ENCODE data around the gene MGAM2. TPM values are rescaled to one million over a fixed set of nuclear protein-coding genes. Genes with fewer than 3 reads are reported as not detected.

MGAM2 gene
- polyA plus RNA-seq, 2 of the 4 experiments (the other 2 are of a cell fraction), result 0.01 to 0.25 TPM

DNA sequence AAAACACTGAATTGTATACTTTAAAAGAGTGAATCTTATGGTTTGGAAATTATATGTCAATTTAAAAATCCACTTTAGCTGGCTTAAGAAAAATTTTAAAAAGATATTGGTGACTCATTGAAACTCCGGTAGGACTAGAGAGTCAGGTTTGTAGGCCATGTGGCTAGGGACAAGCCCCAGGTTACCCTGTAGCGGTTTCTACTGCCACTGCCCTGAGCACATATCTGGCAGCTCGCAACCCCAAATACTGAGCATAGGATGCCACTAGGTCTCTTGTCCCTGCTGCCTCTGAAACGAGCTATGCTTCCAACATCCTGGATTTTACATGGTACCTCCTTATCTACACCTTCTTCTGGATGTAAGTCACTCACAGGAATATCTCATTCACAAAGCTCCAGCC is 1.4 kb upstream of the MGAM2 start (continued):
- TF ChIP-seq, protein P1, sequence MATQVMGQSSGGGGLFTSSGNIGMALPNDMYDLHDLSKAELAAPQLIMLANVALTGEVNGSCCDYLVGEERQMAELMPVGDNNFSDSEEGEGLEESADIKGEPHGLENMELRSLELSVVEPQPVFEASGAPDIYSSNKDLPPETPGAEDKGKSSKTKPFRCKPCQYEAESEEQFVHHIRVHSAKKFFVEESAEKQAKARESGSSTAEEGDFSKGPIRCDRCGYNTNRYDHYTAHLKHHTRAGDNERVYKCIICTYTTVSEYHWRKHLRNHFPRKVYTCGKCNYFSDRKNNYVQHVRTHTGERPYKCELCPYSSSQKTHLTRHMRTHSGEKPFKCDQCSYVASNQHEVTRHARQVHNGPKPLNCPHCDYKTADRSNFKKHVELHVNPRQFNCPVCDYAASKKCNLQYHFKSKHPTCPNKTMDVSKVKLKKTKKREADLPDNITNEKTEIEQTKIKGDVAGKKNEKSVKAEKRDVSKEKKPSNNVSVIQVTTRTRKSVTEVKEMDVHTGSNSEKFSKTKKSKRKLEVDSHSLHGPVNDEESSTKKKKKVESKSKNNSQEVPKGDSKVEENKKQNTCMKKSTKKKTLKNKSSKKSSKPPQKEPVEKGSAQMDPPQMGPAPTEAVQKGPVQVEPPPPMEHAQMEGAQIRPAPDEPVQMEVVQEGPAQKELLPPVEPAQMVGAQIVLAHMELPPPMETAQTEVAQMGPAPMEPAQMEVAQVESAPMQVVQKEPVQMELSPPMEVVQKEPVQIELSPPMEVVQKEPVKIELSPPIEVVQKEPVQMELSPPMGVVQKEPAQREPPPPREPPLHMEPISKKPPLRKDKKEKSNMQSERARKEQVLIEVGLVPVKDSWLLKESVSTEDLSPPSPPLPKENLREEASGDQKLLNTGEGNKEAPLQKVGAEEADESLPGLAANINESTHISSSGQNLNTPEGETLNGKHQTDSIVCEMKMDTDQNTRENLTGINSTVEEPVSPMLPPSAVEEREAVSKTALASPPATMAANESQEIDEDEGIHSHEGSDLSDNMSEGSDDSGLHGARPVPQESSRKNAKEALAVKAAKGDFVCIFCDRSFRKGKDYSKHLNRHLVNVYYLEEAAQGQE (IDR thresholded peaks at IDR 0.05), result no peak

DNA sequence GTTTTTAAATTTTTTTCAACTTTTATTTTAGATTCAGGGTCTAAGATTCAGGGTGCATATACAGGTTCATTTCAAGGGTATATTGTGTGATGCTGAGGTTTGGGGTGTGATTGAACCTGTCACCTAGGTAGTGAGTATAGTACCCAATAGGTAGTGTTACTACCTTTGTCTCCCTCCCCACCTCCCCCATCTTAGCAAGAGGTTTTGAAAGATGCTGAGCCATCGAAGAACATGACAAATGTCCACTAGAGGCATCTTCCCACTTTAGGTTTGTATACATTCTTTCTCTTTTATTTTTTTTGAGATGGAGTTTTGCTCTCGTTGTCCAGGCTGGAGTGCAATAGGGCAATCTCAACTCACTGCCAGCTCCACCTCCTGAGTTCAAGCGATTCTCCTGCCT is 880 bp upstream of the MGAM2 start:
- Histone ChIP-seq H3K4me1 (peaks cover 10% of the 10 kb centered on the region), H3K27ac (no peak overlapping the region), H3K4me3 (no peak overlapping the region), H3K9me3 (no peaks in the 10 kb centered on the region), H3K4me2 (no peak overlapping the region)
- FAIRE-seq, result no peak
- WGBS (ENCODE audit: missing lambda C conversion rate), result 67% methylated on average over 3 of the region's 3 CpGs
- DNase-seq (ENCODE audit: low read depth in 1 of 2, low spot score in 1 of 2), result peak in 1 of 2 experiments; percentile 24
- CTCF ChIA-PET, result interaction anchor here (1.4 to 2.0 kb wide), 2 partner anchors 20 to 135 kb away, joined by 4 to 5 read pairs; no protein-coding TSS in a partner anchor
- TF ChIP-seq JUN (IDR thresholded peaks at IDR 0.05) (no peak), CHD2 (IDR thresholded peaks at IDR 0.05; ENCODE audit: low read length, partially characterized antibody) (no peak), HOXB5 (CRISPR knock-in tag; IDR thresholded peaks at IDR 0.05) (no peak), RFX5 (IDR thresholded peaks at IDR 0.05) (no peak), CHD4 (IDR thresholded peaks at IDR 0.05; ENCODE audit: borderline replicate concordance) (no peak), ESRRA (IDR thresholded peaks at IDR 0.05; ENCODE audit: borderline replicate concordance, low read length) (no peak), ZFP36 (IDR thresholded peaks at IDR 0.05; ENCODE audit: borderline replicate concordance, partially characterized antibody) (no peak), FOSL2 (IDR thresholded peaks at IDR 0.05) (no peak), FOSL2 (CRISPR knock-in tag; IDR thresholded peaks at IDR 0.05) (no peak), HOXB13 (CRISPR knock-in tag; IDR thresholded peaks at IDR 0.05; ENCODE audit: low read depth) (no peak), EP300 (IDR thresholded peaks at IDR 0.05) (no peak), PHF8 (IDR thresholded peaks at IDR 0.05; ENCODE audit: borderline replicate concordance, low read depth) (no peak), TFCP2L1 (CRISPR knock-in tag; IDR thresholded peaks at IDR 0.05) (no peak), ZSCAN20 (CRISPR knock-in tag; IDR thresholded peaks at IDR 0.05) (no peak), JUNB (IDR thresholded peaks at IDR 0.05) (no peak)
- TF ChIP-seq, protein P2, sequence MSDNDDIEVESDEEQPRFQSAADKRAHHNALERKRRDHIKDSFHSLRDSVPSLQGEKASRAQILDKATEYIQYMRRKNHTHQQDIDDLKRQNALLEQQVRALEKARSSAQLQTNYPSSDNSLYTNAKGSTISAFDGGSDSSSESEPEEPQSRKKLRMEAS (IDR thresholded peaks at IDR 0.05), result no peak
- TF ChIP-seq, protein P3, sequence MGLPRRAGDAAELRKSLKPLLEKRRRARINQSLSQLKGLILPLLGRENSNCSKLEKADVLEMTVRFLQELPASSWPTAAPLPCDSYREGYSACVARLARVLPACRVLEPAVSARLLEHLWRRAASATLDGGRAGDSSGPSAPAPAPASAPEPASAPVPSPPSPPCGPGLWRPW (IDR thresholded peaks at IDR 0.05), result no peak
- POLR2A ChIA-PET, result no interaction called here
- peak in 1 of 2 experiments; percentile 43; a peak in 3 of 6 replicates for ATAC-seq

DNA sequence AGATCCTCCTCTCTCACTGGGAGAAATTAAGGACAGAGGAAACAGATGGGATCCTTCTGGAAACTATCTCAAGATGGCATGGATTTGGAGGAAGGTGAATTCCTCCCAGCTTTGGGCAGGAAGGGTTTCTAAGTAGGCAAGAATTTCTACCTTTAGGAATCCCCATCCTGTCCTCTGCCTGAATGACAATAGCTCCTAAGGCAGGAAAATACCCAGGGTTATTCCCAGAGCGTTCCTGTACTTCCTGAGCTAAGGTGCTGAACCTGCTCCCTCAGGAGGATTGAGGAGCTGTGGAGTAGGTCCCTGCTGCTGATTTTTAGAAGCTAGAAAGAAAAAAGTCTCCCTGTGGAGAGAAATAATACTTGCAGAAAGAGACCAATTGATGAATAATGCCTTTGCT is 568 bp downstream of the MGAM2 start:
- ChIA-PET CTCF (interaction anchor here (0.6 to 0.9 kb wide), 2 partner anchors 19 to 1700 kb away, joined by 3 read pairs; no protein-coding TSS in a partner anchor), POLR2A (no interaction called here)
- Histone ChIP-seq H3K27ac (no peak overlapping the region), H3K4me3 (no peak overlapping the region), H3K4me2 (no peak overlapping the region), H3K4me1 (no peaks in the 10 kb centered on the region), H3K9me3 (no peaks in the 10 kb centered on the region)
- no peak for DNase-seq (ENCODE audit: low read depth in 1 of 2, low spot score in 1 of 2)
- 85% methylated on average over 1 of the region's 1 CpG for WGBS (ENCODE audit: missing lambda C conversion rate)
- no peak for FAIRE-seq
- no peak for ATAC-seq
- no peak for TF ChIP-seq GATA3 (IDR thresholded peaks at IDR 0.05; ENCODE audit: borderline replicate concordance)
- no peak for TF ChIP-seq MYC (IDR thresholded peaks at IDR 0.05; ENCODE audit: borderline replicate concordance, low read length)
- TF ChIP-seq, protein P4, sequence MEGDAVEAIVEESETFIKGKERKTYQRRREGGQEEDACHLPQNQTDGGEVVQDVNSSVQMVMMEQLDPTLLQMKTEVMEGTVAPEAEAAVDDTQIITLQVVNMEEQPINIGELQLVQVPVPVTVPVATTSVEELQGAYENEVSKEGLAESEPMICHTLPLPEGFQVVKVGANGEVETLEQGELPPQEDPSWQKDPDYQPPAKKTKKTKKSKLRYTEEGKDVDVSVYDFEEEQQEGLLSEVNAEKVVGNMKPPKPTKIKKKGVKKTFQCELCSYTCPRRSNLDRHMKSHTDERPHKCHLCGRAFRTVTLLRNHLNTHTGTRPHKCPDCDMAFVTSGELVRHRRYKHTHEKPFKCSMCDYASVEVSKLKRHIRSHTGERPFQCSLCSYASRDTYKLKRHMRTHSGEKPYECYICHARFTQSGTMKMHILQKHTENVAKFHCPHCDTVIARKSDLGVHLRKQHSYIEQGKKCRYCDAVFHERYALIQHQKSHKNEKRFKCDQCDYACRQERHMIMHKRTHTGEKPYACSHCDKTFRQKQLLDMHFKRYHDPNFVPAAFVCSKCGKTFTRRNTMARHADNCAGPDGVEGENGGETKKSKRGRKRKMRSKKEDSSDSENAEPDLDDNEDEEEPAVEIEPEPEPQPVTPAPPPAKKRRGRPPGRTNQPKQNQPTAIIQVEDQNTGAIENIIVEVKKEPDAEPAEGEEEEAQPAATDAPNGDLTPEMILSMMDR (IDR thresholded peaks at IDR 0.05), result no peak
- no peak for TF ChIP-seq MAZ (IDR thresholded peaks at IDR 0.05; ENCODE audit: borderline replicate concordance, low read depth, low read length)
- no peak for TF ChIP-seq BHLHE40 (IDR thresholded peaks at IDR 0.05; ENCODE audit: low read depth, low read length)
- TF ChIP-seq, protein P5, sequence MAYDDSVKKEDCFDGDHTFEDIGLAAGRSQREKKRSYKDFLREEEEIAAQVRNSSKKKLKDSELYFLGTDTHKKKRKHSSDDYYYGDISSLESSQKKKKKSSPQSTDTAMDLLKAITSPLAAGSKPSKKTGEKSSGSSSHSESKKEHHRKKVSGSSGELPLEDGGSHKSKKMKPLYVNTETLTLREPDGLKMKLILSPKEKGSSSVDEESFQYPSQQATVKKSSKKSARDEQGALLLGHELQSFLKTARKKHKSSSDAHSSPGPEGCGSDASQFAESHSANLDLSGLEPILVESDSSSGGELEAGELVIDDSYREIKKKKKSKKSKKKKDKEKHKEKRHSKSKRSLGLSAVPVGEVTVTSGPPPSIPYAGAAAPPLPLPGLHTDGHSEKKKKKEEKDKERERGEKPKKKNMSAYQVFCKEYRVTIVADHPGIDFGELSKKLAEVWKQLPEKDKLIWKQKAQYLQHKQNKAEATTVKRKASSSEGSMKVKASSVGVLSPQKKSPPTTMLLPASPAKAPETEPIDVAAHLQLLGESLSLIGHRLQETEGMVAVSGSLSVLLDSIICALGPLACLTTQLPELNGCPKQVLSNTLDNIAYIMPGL (CRISPR knock-in tag; IDR thresholded peaks at IDR 0.05; ENCODE audit: borderline replicate concordance), result no peak
- TF ChIP-seq CEBPB (IDR thresholded peaks at IDR 0.05), result no peak
- no peak for TF ChIP-seq NFE2L2 (conservative IDR thresholded peaks at IDR 0.05; ENCODE audit: low read length)
- no peak for TF ChIP-seq NR3C1 (IDR thresholded peaks at IDR 0.05)
- TF ChIP-seq KDM1A (IDR thresholded peaks at IDR 0.05; ENCODE audit: low read depth), result no peak
- TF ChIP-seq, protein P6, sequence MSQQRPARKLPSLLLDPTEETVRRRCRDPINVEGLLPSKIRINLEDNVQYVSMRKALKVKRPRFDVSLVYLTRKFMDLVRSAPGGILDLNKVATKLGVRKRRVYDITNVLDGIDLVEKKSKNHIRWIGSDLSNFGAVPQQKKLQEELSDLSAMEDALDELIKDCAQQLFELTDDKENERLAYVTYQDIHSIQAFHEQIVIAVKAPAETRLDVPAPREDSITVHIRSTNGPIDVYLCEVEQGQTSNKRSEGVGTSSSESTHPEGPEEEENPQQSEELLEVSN (IDR thresholded peaks at IDR 0.05; ENCODE audit: borderline replicate concordance, low read depth), result no peak
- TF ChIP-seq HEYL (CRISPR knock-in tag; IDR thresholded peaks at IDR 0.05), result no peak
- no peak for TF ChIP-seq RCOR1 (IDR thresholded peaks at IDR 0.05; ENCODE audit: low read depth, low read length)

Data from A549 (cell line).